A549 (cell line): ENCODE measurements around the gene PLA2G1B. TPM values are rescaled to one million over a fixed set of nuclear protein-coding genes. Genes with fewer than 3 reads are reported as not detected.
A peak's percentile ranks its signal among the peaks of the same experiment; 100 is the strongest.

ENCODE experiments used
- ATAC-seq, 2 experiments: fragments of 200-7000 bp in 1 of 2; fragments of >200 bp in 1 of 2; cut with Nextera tagmentation in 1 of 2; cut with Tn5 transposase in 1 of 2; 3 replicates each; pipeline versions ENCODE4 v1.8.0 to v1.9.1; 2018 to 2020; ENCODE audit warnings: mild to moderate bottlenecking in 1 of 2, moderate library complexity in 1 of 2
- CTCF ChIA-PET: fragments of 300-600 bp; sonication (Branson Sonifier 250); formaldehyde crosslinking; extraction: SDS; loops from one replicate; lab custom pipeline; 2021; ENCODE audit warnings: antibody characterized with exemption, inconsistent platforms; lab: Yijun Ruan, JAX
- POLR2A ChIA-PET: fragments of 350-600 bp; formaldehyde crosslinking; extraction: SDS; loops from one replicate; lab custom pipeline; 2021; ENCODE audit warnings: antibody characterized with exemption, inconsistent platforms; lab: Yijun Ruan, JAX
- DNase-seq, 2 experiments: peaks; one replicate each; pipeline versions ENCODE4 v3.0.0 to v3.0.0-alpha.2; 2011 to 2016; ENCODE audit warnings: low read depth in 1 of 2, low spot score in 1 of 2
- FAIRE-seq: peaks from 2 replicates; lab custom pipeline; 2011; peaks lifted over from hg19 to GRCh38; lab: Jason Lieb, UNC
- H3K27ac ChIP-seq, 2 experiments: fragments of >200 bp; sonication (Bioruptor Twin); formaldehyde crosslinking; 3 replicates each; pipeline ENCODE4 v1.5.1; 2016 to 2017
- H3K4me1 ChIP-seq: fragments of >200 bp; sonication (Bioruptor Twin); formaldehyde crosslinking; 3 replicates; pipeline ENCODE4 v1.6.1; 2016
- H3K4me2 ChIP-seq: fragments of >200 bp; sonication (Bioruptor Twin); formaldehyde crosslinking; 3 replicates; pipeline ENCODE4 v1.6.1; 2016
- H3K4me3 ChIP-seq: fragments of >200 bp; sonication (Bioruptor Twin); formaldehyde crosslinking; 3 replicates; pipeline ENCODE4 v1.5.1; 2016
- H3K9me3 ChIP-seq: fragments of >200 bp; sonication (Bioruptor Twin); formaldehyde crosslinking; 3 replicates; pipeline ENCODE4 v1.6.1; 2016
- CBX2 ChIP-seq: fragments of 200-600 bp; sonication (generic); IDR thresholded peaks from 2 replicates; pipeline ENCODE4 v1.6.1; 2016; ENCODE audit warnings: low read depth, mild to moderate bottlenecking, borderline replicate concordance
- FOSB ChIP-seq: fragments of 250-450 bp; sonication (Bioruptor Pico); IDR thresholded peaks from 2 replicates; pipeline ENCODE4 v1.5.0; 2020; ENCODE audit warnings: mild to moderate bottlenecking, moderate library complexity
- FOSL2 ChIP-seq, 2 experiments: fragments of 450-650 bp in 1 of 2; fragments of >200 bp in 1 of 2; sonication (Bioruptor Twin) in 1 of 2; formaldehyde crosslinking; IDR thresholded peaks; 2 replicates each; pipeline versions ENCODE4 v1.5.0 to v1.6.1; 2016 to 2020; ENCODE audit warnings: mild to moderate bottlenecking in 1 of 2, moderate library complexity in 1 of 2
- FOXS1 ChIP-seq: fragments of 250-450 bp; sonication (Bioruptor Pico); IDR thresholded peaks from 2 replicates; pipeline ENCODE4 v1.5.0; 2020; ENCODE audit warnings: mild to moderate bottlenecking, moderate library complexity
- HES2 ChIP-seq: fragments of >200 bp; sonication (Bioruptor Twin); formaldehyde crosslinking; IDR thresholded peaks from 2 replicates; pipeline ENCODE4 v1.6.1; 2016
- HMGXB4 ChIP-seq: fragments of 250-450 bp; sonication (Bioruptor Pico); IDR thresholded peaks from 2 replicates; pipeline ENCODE4 v1.5.0; 2021; ENCODE audit warnings: mild to moderate bottlenecking, moderate library complexity, borderline replicate concordance
- HOXB13 ChIP-seq: fragments of 250-450 bp; sonication (Bioruptor Pico); IDR thresholded peaks from 2 replicates; pipeline ENCODE4 v1.5.0; 2020; ENCODE audit warnings: low read depth, mild to moderate bottlenecking, moderate library complexity
- HOXB5 ChIP-seq: fragments of 250-450 bp; sonication (Bioruptor Pico); IDR thresholded peaks from 2 replicates; pipeline ENCODE4 v1.5.0; 2020; ENCODE audit warnings: mild to moderate bottlenecking, moderate library complexity
- KDM1A ChIP-seq: fragments of 200-600 bp; sonication (generic); IDR thresholded peaks from 2 replicates; pipeline ENCODE4 v1.6.1; 2016; ENCODE audit warnings: low read depth, mild to moderate bottlenecking
- MAFK ChIP-seq: fragments of 450-650 bp; IDR thresholded peaks from 2 replicates; pipeline ENCODE4 v1.6.1; 2014; ENCODE audit not compliant: partially characterized antibody
- MYC ChIP-seq: IDR thresholded peaks from 2 replicates; pipeline ENCODE4 v1.6.1; 2012; ENCODE audit warnings: mild to moderate bottlenecking, inconsistent platforms, low read length, improper control_type of control experiment, borderline replicate concordance
- NR3C1 ChIP-seq: fragments of >200 bp; sonication (Bioruptor Twin); formaldehyde crosslinking; IDR thresholded peaks from 3 replicates; pipeline ENCODE4 v1.6.1; 2017
- RARB ChIP-seq: fragments of 250-450 bp; sonication (Bioruptor Pico); IDR thresholded peaks from 2 replicates; pipeline ENCODE4 v1.8.0; 2021; ENCODE audit warnings: mild to moderate bottlenecking, moderate library complexity
- RCOR1 ChIP-seq: fragments of 150-350 bp; IDR thresholded peaks from 2 replicates; pipeline ENCODE4 v1.6.1; 2014; ENCODE audit warnings: antibody characterized with exemption, low read length, low read depth
- REST ChIP-seq: fragments of 200-600 bp; sonication (generic); IDR thresholded peaks from 2 replicates; pipeline ENCODE4 v1.6.1; 2016; ENCODE audit warnings: antibody characterized with exemption, mild to moderate bottlenecking, moderate library complexity
- SMC3 ChIP-seq: fragments of >200 bp; sonication (Bioruptor Twin); formaldehyde crosslinking; IDR thresholded peaks from 3 replicates; pipeline ENCODE4 v1.6.1; 2018; ENCODE audit warnings: inconsistent platforms
- SREBF2 ChIP-seq: fragments of 450-650 bp; IDR thresholded peaks from 2 replicates; pipeline ENCODE4 v1.6.1; 2014; ENCODE audit warnings: mild to moderate bottlenecking, moderate library complexity
- TFCP2L1 ChIP-seq: fragments of 250-450 bp; sonication (Bioruptor Pico); IDR thresholded peaks from 2 replicates; pipeline ENCODE4 v1.5.0; 2021; ENCODE audit warnings: mild to moderate bottlenecking
- ZC3H11A ChIP-seq: fragments of 450-650 bp; IDR thresholded peaks from 2 replicates; pipeline ENCODE4 v1.6.1; 2014; ENCODE audit warnings: antibody characterized with exemption, mild to moderate bottlenecking
- ZSCAN20 ChIP-seq: fragments of 250-450 bp; sonication (Bioruptor Pico); IDR thresholded peaks from 2 replicates; pipeline ENCODE4 v1.8.0; 2022; ENCODE audit warnings: mild to moderate bottlenecking, moderate library complexity
- WGBS: methylation state at CpG from one replicate; pipeline ENCODE4 v1.1.6; 2017; ENCODE audit errors: missing lambda C conversion rate; 5-methylcytosine and 5-hydroxymethylcytosine counted together
- polyA plus RNA-seq, 4 experiments: library from polyadenylated mRNA; depleted of rRNA in 3 of 4; stranded (reverse); fragments of >200 nt; fragmentation: RNase III in 1 of 4; extraction: RNeasy Plus Mini Kit Qiagen cat#74134 plus additional on column Dnase treatment in 1 of 4; gene quantifications; 2 replicates in 3 of 4; 3 replicates in 1 of 4; pipeline ENCODE4 v1.2.3, GENCODE V29; 2011 to 2017

Gene PLA2G1B
- polyA plus RNA-seq, 2 of the 4 experiments (the other 2 are of a cell fraction) = 0.21 TPM; not detected in 1

- no peak overlapping the region for H3K4me2 ChIP-seq
- TF ChIP-seq KDM1A (peak; percentile 56; the same call in 1 of the 2 replicates), RCOR1 (no peak)
- 72% methylated on average over 13 of the region's 13 CpGs for WGBS
- ChIA-PET CTCF (interaction anchor here (1.0 to 3.4 kb wide), 13 partner anchors 9 to 695 kb away, joined by 3 to 29 read pairs (median 8); partner anchors contain the start of genes COX6A1 and SRSF9), POLR2A (no interaction called here)
- FAIRE-seq (no peak), DNase-seq (no peak), ATAC-seq (no peak)
- no peak overlapping the region for H3K27ac ChIP-seq
- H3K4me1 ChIP-seq = peaks cover 14% of the 10 kb centered on the region; the same call in 2 of the 3 replicates
- H3K9me3 ChIP-seq = no peaks in the 10 kb centered on the region
- H3K4me3 ChIP-seq = no peak overlapping the region
These were observed 38.2 kb upstream of the PLA2G1B start for GRCh38 chr12:120365675-120366340.

GRCh38 chr12:120364487-120364886 lies 36.9 kb upstream of the PLA2G1B start:
- Histone ChIP-seq H3K4me1 (peaks cover 7% of the 10 kb centered on the region; the same call in 1 of the 3 replicates), H3K4me3 (no peak overlapping the region), H3K4me2 (no peak overlapping the region), H3K27ac (no peak overlapping the region), H3K9me3 (no peaks in the 10 kb centered on the region)
- DNase-seq (no peak), ATAC-seq (no peak)
- ChIA-PET CTCF (interaction anchor here (0.9 to 3.4 kb wide), 8 partner anchors 7 to 697 kb away, joined by 3 to 22 read pairs (median 4); partner anchors contain the start of gene SIRT4), POLR2A (no interaction called here)
- WGBS = 69% methylated on average over 6 of the region's 6 CpGs
- TF ChIP-seq FOSL2 (IDR thresholded peaks at IDR 0.05) = no peak
- TF ChIP-seq FOSL2 (CRISPR knock-in tag; IDR thresholded peaks at IDR 0.05) = no peak
- TF ChIP-seq FOSB (CRISPR knock-in tag) = no peak
- no peak for TF ChIP-seq ZC3H11A
- TF ChIP-seq HOXB13 = no peak
- TF ChIP-seq HES2 = no peak
- no peak for TF ChIP-seq RARB
- TF ChIP-seq TFCP2L1 = no peak
- TF ChIP-seq CBX2 = no peak
- no peak for TF ChIP-seq NR3C1
- no peak for TF ChIP-seq MYC
- TF ChIP-seq KDM1A = no peak
- no peak for TF ChIP-seq HOXB5
- no peak for TF ChIP-seq ZSCAN20 (CRISPR knock-in tag)
- TF ChIP-seq MAFK = no peak
- no peak for TF ChIP-seq HMGXB4 (CRISPR knock-in tag)
- TF ChIP-seq SMC3 = no peak
- no peak for TF ChIP-seq REST
- no peak for TF ChIP-seq FOXS1
- TF ChIP-seq SREBF2 = no peak
- TF ChIP-seq, all 56 proteins: peak for 0
- no peak for FAIRE-seq
